Esophagus squamous epithelium (tissue), 4 donors: ENCODE results near the gene CCDC40.

Source experiments
- POLR2A ChIP-seq, 4 donors: fragments of 450-650 bp; IDR thresholded peaks; one replicate each; pipeline ENCODE4 v1.6.1; 2017; ENCODE audit warnings: antibody characterized with exemption in 4 of 4, mild to moderate bottlenecking in 4 of 4, moderate library complexity in 3 of 4
- TF ChIP-seq, protein P1 (sequence below), 6 experiments: fragments of 450-650 bp in 4 of 6; fragments of 200-600 bp in 2 of 6; sonication (generic) in 2 of 6; IDR thresholded peaks; one replicate each; pipeline ENCODE4 v1.5.1; 2016 to 2019; ENCODE audit warnings: antibody characterized with exemption in 6 of 6, mild to moderate bottlenecking in 4 of 6, moderate library complexity in 4 of 6

DNA sequence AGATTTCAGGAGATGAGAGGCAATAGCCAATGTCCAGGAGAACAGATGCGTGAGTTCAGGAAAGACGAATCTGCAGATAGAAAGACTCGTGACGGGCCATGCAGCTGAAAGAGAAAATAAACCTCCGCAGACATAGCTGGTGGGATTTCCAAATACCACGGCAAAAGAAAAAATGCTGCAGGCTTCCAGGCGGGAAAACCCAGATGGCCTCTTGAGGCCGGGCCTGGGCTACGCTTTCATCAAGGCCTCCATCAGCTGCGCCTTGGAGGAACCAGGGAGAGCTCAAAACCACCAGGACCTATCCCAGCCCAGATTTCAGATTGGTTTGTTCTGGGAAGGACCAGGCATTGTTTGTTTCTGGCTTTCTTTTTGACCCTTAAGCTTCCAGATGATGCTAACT lies 16.7 kb downstream of the CCDC40 start:
- TF ChIP-seq, protein P1, sequence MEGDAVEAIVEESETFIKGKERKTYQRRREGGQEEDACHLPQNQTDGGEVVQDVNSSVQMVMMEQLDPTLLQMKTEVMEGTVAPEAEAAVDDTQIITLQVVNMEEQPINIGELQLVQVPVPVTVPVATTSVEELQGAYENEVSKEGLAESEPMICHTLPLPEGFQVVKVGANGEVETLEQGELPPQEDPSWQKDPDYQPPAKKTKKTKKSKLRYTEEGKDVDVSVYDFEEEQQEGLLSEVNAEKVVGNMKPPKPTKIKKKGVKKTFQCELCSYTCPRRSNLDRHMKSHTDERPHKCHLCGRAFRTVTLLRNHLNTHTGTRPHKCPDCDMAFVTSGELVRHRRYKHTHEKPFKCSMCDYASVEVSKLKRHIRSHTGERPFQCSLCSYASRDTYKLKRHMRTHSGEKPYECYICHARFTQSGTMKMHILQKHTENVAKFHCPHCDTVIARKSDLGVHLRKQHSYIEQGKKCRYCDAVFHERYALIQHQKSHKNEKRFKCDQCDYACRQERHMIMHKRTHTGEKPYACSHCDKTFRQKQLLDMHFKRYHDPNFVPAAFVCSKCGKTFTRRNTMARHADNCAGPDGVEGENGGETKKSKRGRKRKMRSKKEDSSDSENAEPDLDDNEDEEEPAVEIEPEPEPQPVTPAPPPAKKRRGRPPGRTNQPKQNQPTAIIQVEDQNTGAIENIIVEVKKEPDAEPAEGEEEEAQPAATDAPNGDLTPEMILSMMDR (IDR thresholded peaks at IDR 0.05): no peak
- no peak for TF ChIP-seq POLR2A (IDR thresholded peaks at IDR 0.05)
